HG02970 (cell line): ENCODE measurements around the gene PRSS3.
"Not testable (repeated sequence)": the region's sequence is repeated elsewhere in the genome, so short reads cannot be mapped to it uniquely, and the experiment has no call there.

Experiments
- ATAC-seq: cut with Tn5 transposase; IDR thresholded peaks from one replicate; pipeline ENCODE4 v1.9.1; 2021; ENCODE audit warnings: mild to moderate bottlenecking, moderate library complexity, moderate number of reproducible peaks; ENCODE audit not compliant: unreplicated experiment, low FRiP score

Gene PRSS3

GRCh38 chr9:33782395-33783152, 12.8 kb upstream of the PRSS3 start:
- no peak for ATAC-seq

DNA sequence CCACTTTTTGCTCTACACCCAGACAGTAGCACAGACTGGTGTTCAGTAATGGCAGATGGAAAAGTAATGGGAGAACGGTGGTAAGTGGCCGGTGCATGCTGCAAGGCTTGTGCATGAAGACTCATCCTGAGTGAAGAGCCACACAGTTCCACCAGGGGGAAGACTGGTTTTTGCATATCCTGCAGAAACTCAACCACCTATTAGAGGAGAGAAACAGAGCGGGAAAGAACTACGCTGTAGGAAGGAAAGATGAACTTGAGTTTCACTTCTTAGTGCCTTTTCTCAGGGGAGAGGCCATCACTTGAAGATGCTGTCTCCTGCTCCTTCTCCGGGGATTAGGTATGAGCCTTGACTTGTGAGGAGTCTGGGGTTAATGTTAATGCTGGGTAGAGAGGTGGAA, 9.4 kb upstream of the PRSS3 start:
- ATAC-seq, result no peak

GRCh38 chr9:33786681-33787080, 8.7 kb upstream of the PRSS3 start:
- no peak for ATAC-seq

DNA sequence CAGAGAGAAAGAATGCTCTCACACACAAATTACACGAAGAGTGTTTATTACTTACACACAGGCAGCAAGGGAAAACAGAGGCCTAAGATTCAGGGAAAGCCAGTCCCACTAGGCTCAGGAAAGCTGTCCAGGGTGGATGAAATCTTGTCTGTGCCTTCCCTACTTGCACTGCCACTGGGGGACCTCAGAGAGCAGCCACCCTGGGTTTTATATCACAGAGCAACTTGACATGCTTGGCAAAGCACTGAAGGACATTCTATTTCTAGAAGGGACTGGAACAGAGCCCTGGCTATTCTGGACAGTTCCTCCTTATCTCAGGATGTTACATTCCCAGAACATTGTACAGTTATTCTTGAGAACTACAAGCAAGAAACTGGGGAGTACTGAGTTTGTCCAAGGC, 7.5 kb upstream of the PRSS3 start:
- no peak for ATAC-seq

GRCh38 chr9:33789429-33789828, 5.9 kb upstream of the PRSS3 start:
- ATAC-seq, result not testable (repeated sequence)

DNA sequence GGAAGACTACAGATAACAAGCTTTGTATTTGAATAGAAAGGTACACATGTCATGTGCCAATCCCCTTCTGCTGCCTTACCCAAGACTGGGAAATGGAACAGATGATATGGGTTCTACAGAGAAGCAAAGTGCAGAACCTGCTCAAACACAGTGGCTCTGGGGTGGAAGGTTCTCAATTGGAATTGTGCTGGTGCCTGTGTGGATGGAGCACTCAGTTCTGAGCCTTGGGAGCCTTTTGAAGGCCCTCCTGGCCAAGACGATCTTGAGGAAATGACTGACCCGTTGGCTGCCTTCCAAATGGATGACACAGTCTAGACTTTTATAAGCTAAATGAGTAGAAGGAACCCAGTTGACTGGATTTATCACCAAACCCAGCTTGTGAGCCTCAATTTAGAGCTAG, 4.2 kb upstream of the PRSS3 start:
- no peak for ATAC-seq

GRCh38 chr9:33793496-33793895, 1.9 kb upstream of the PRSS3 start:
- ATAC-seq, result not testable (repeated sequence)

DNA sequence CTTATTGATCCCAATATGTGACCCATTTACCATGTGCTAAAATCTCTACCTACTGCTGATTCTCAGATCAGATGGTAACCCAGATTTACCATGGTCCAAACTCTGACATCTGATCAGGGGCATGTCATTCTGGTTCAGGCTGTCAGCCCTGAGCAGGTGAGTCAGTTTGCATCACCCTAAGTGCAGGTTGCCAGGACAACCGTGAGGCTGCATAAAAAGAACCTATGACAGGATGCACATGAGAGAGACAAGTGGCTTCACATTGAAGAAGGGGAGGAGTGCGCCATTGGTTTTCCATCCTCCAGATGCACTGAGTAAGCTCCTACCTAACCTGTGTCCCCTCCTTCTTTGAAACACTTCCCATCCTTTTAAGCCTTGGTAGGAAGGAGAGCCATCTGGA, 801 bp upstream of the PRSS3 start:
- ATAC-seq, result no peak

DNA sequence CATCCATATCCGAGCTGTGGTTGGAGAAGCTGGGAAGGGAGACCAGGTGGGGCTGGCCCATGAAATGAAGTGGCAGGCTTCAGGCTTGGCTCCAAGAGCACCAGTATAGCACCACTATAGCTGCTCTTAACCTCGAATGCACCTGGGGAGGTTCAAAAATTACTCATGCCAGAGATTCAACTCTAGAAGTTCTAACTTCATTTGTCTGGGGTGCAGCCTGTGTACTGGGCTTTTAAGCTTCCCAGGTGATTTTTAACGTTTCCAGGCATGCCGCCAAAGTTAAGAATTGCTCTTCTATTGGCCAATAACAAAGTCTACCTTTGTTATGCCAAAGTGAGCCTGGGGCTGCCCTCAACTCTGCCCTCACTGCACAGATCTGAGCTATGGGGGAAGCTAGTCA, 458 bp downstream of the PRSS3 start:
- no peak for ATAC-seq

- ATAC-seq, result not testable (repeated sequence)
These were observed 1.3 kb downstream of the PRSS3 start for GRCh38 chr9:33796679-33797078.

- ATAC-seq, result no peak
These were observed 2.5 kb downstream of the PRSS3 start for GRCh38 chr9:33797837-33798236.

GRCh38 chr9:33798545-33798944, 3.2 kb downstream of the PRSS3 start:
- ATAC-seq, result no peak

- no peak for ATAC-seq
These were observed 4.8 kb downstream of the PRSS3 start for GRCh38 chr9:33799928-33800704.

- ATAC-seq, result no peak
These were observed 5.5 kb downstream of the PRSS3 start for GRCh38 chr9:33800886-33801285.

DNA sequence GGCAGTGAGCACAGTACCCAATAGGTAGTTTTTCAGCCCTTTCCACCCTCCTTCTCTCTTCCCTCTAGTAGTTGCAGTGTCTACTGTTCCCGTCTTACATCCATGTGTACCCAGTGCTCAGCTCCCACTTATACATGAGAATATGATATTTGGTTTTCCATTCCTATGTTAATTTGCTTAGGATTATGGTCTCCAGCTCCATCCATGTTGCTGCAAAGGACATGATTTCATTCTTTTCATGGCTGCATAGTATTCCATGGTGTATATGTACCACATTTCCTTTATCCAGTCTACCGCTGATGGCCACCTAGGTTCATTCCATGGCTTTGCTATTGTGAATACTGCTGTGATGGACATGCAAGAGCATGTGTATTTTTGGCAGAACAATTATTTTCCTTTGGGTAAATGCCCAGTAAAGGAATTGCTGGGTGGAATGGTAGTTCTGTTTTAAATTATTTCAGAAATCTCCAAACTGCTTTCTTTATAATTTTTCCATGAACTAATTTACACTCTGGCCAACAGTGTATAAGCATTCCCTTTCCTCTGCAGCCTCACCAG, 6.7 kb downstream of the PRSS3 start:
- not testable (repeated sequence) for ATAC-seq

GRCh38 chr9:33804196-33804595, 8.8 kb downstream of the PRSS3 start:
- ATAC-seq, result not testable (repeated sequence)

- ATAC-seq, result not testable (repeated sequence)
These were observed 11.8 kb downstream of the PRSS3 start for GRCh38 chr9:33807156-33807555.

GRCh38 chr9:33808979-33809322, 13.6 kb downstream of the PRSS3 start:
- not testable (repeated sequence) for ATAC-seq

- no peak for ATAC-seq
These were observed 14.1 kb downstream of the PRSS3 start for GRCh38 chr9:33809506-33809905.

GRCh38 chr9:33813712-33814641, 18.6 kb downstream of the PRSS3 start:
- ATAC-seq, result no peak

DNA sequence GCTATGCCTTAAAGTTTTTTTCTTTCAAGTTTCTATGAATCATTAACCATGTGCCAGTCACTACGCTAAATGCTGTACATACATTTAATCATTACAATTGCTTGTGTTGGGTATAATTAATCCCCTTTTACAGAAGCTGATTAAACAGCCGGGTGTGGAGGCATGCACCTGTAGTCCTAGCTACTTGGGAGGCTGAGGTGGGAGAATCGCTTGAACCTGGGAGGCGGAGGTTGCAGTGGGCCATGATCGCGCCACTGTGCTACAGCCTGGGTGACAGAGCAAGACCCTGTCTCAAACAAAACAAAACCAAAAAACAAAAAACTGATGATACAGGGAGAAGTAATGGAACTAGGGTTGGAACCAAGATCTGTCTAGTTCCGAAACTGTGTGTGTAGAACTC, 20.4 kb downstream of the PRSS3 start:
- no peak for ATAC-seq
